ENCODE results near the gene ZNF236.

- TF ChIP-seq CTCF (IDR thresholded peaks at IDR 0.05; ENCODE audit: insufficient read depth, low read depth, low read length) (no peak), EZH2 (IDR thresholded peaks at IDR 0.05; ENCODE audit: insufficient read depth, low read length) (no peak)
Measured at GRCh38 chr18:76948345-76948744, 126.0 kb downstream of the ZNF236 start.
